Parathyroid adenoma (tissue), 2 donors: ENCODE measurements around the gene SLX1B.
"Not testable (repeated sequence)": the region's sequence is repeated elsewhere in the genome, so short reads cannot be mapped to it uniquely, and the experiment has no call there.

ENCODE experiments used
- H2AFZ ChIP-seq: fragments of 300-600 bp; sonication (generic); one replicate; pipeline ENCODE4 v1.7.0; 2017; ENCODE audit warnings: antibody characterized with exemption, mild to moderate bottlenecking
- H3K27ac ChIP-seq: fragments of 300-600 bp; sonication (generic); one replicate; pipeline ENCODE4 v1.7.0; 2017
- H3K27me3 ChIP-seq: fragments of 300-600 bp; sonication (generic); one replicate; pipeline ENCODE4 v1.7.0; 2017; ENCODE audit warnings: low read length; ENCODE audit not compliant: control insufficient read depth, insufficient read depth
- H3K36me3 ChIP-seq: fragments of 300-600 bp; sonication (generic); one replicate; pipeline ENCODE4 v1.7.0; 2017; ENCODE audit warnings: low read length; ENCODE audit not compliant: control insufficient read depth, insufficient read depth
- H3K4me1 ChIP-seq: fragments of 300-600 bp; sonication (generic); one replicate; pipeline ENCODE4 v1.7.0; 2017; ENCODE audit warnings: control low read depth
- H3K4me2 ChIP-seq: fragments of 300-600 bp; sonication (generic); one replicate; pipeline ENCODE4 v1.7.0; 2017; ENCODE audit warnings: low read length
- H3K4me3 ChIP-seq: fragments of 300-600 bp; sonication (generic); one replicate; pipeline ENCODE4 v1.7.0; 2017; ENCODE audit warnings: low read depth, low read length
- H3K79me2 ChIP-seq: fragments of 300-600 bp; sonication (generic); one replicate; pipeline ENCODE4 v1.7.0; 2017; ENCODE audit warnings: control low read depth
- H3K9ac ChIP-seq: fragments of 300-600 bp; sonication (generic); one replicate; pipeline ENCODE4 v1.7.0; 2017; ENCODE audit warnings: mild to moderate bottlenecking
- H3K9me3 ChIP-seq: fragments of 300-600 bp; sonication (generic); one replicate; pipeline ENCODE4 v1.7.0; 2017; ENCODE audit warnings: low read length; ENCODE audit not compliant: control insufficient read depth
- donor health status: primary hyperparathyroidism.

SLX1B gene

DNA sequence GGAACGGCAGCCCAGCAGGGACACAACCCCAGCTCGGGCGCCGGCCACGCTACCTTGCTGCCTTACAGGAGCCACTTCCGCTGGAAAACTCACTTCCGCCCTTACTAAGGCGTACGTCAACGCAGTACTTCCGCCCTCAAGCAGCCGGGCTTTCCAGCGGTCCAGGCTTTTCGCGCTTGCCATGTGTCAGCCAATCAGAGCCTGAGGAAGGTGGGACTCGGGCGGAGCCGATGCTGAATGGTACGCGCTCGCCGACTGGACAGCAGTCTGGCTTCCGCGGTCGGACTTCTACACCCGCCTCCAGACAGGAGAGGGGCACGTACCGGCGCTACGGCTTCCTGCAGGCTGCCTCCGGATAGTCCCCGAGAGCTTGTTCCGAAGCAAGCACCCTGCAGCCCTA lies at the start of gene SLX1B, which contains the start of gene BOLA2:
Gene SLX1B, plus strand, starts transcription at position 265 of the 400 bp plus-strand sequence.
Gene BOLA2, minus strand, starts transcription at position 83 of the 400 bp plus-strand sequence. CDS start 98 bp downstream, outside the sequence.
- H3K9ac ChIP-seq, H3K9me3 ChIP-seq, H3K27ac ChIP-seq, H3K4me3 ChIP-seq, H3K79me2 ChIP-seq, H3K4me1 ChIP-seq, H3K4me2 ChIP-seq, H3K36me3 ChIP-seq, H2AFZ ChIP-seq, H3K27me3 ChIP-seq: not testable (repeated sequence)

- not testable (repeated sequence) for H3K9ac ChIP-seq, H3K27me3 ChIP-seq, H3K27ac ChIP-seq
Measured at GRCh38 chr16:29405249-29405648, 49.1 kb upstream of the SLX1B start.

GRCh38 chr16:29423587-29423986 lies 30.7 kb upstream of the SLX1B start:
- not testable (repeated sequence) for H3K4me3 ChIP-seq, H3K9ac ChIP-seq, H3K9me3 ChIP-seq, H2AFZ ChIP-seq, H3K4me2 ChIP-seq, H3K36me3 ChIP-seq, H3K79me2 ChIP-seq, H3K27me3 ChIP-seq, H3K27ac ChIP-seq, H3K4me1 ChIP-seq

More at GRCh38 chr16:29405249-29405648, 49.1 kb upstream of the SLX1B start:
- not testable (repeated sequence) for H3K9me3 ChIP-seq, H3K79me2 ChIP-seq, H2AFZ ChIP-seq, H3K36me3 ChIP-seq, H3K4me2 ChIP-seq, H3K4me3 ChIP-seq, H3K4me1 ChIP-seq

DNA sequence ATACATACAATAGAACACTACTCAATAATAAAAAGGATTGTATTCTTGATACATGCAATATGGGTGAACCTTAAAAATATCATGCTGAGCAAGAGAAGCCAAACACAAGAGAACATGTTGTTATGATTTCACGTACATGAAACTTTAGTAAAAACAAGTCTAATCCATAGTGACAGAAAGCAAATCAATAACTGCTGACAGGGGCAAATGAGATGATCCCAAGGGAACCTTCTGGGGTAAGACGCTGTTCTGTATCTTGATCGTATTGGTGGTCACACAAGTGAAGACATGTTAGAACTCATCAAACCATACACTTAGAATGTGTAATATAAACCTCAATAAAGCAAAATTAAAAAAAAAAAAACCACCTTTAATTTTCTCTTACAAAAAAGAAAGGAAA lies 28.9 kb upstream of the SLX1B start:
- H3K36me3 ChIP-seq, H3K9ac ChIP-seq, H3K4me3 ChIP-seq, H2AFZ ChIP-seq, H3K9me3 ChIP-seq, H3K27me3 ChIP-seq, H3K4me1 ChIP-seq, H3K79me2 ChIP-seq, H3K4me2 ChIP-seq, H3K27ac ChIP-seq: not testable (repeated sequence)

GRCh38 chr16:29453754-29454153 lies 579 bp upstream of the SLX1B start:
- not testable (repeated sequence) for H3K36me3 ChIP-seq, H3K9ac ChIP-seq, H3K4me1 ChIP-seq, H3K4me3 ChIP-seq, H3K9me3 ChIP-seq, H3K79me2 ChIP-seq, H3K27ac ChIP-seq, H2AFZ ChIP-seq, H3K27me3 ChIP-seq, H3K4me2 ChIP-seq

- not testable (repeated sequence) for H3K9ac ChIP-seq, H3K79me2 ChIP-seq, H3K9me3 ChIP-seq, H2AFZ ChIP-seq, H3K36me3 ChIP-seq, H3K4me2 ChIP-seq, H3K4me1 ChIP-seq, H3K27me3 ChIP-seq, H3K27ac ChIP-seq, H3K4me3 ChIP-seq
Measured at GRCh38 chr16:29454828-29455227, 495 bp downstream of the SLX1B start.

- H3K4me2 ChIP-seq, H3K27ac ChIP-seq, H3K9me3 ChIP-seq, H3K9ac ChIP-seq, H3K36me3 ChIP-seq, H3K4me1 ChIP-seq, H3K27me3 ChIP-seq, H3K79me2 ChIP-seq, H3K4me3 ChIP-seq, H2AFZ ChIP-seq: not testable (repeated sequence)
Measured at GRCh38 chr16:29457660-29458059, 3.3 kb downstream of the SLX1B start.

GRCh38 chr16:29459706-29460646 lies 5.6 kb downstream of the SLX1B start, which contains the start of gene SULT1A4:
Gene SULT1A4, plus strand, starts transcription at chr16:29459913. Its CDS starts 1,473 bp downstream, at chr16:29461386.
- H3K9ac ChIP-seq, H3K9me3 ChIP-seq, H3K4me3 ChIP-seq, H3K4me1 ChIP-seq, H3K36me3 ChIP-seq, H3K27ac ChIP-seq, H2AFZ ChIP-seq, H3K27me3 ChIP-seq, H3K79me2 ChIP-seq, H3K4me2 ChIP-seq: not testable (repeated sequence)

DNA sequence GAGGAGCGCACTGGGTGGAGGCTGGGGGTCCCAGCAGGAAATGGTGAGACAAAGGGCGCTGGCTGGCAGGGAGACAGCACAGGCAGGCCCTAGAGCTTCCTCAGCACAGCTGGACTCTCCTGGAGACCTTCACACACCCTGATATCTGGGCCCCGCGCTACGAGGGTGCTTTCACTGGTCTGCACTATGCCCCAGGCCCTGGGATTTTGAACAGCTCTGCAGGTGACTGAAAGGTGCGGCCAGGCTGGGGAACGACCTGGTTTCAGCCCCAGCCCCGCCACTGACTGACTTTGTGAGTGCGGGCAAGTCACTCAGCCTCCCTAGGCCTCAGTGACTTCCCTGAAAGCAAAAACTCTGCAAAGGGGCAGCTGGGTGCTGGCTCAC lies 6.3 kb downstream of the SLX1B start:
- H3K4me3 ChIP-seq, H3K79me2 ChIP-seq, H3K4me2 ChIP-seq, H3K9ac ChIP-seq, H3K9me3 ChIP-seq, H3K36me3 ChIP-seq, H3K27me3 ChIP-seq, H3K27ac ChIP-seq, H2AFZ ChIP-seq, H3K4me1 ChIP-seq: not testable (repeated sequence)

DNA sequence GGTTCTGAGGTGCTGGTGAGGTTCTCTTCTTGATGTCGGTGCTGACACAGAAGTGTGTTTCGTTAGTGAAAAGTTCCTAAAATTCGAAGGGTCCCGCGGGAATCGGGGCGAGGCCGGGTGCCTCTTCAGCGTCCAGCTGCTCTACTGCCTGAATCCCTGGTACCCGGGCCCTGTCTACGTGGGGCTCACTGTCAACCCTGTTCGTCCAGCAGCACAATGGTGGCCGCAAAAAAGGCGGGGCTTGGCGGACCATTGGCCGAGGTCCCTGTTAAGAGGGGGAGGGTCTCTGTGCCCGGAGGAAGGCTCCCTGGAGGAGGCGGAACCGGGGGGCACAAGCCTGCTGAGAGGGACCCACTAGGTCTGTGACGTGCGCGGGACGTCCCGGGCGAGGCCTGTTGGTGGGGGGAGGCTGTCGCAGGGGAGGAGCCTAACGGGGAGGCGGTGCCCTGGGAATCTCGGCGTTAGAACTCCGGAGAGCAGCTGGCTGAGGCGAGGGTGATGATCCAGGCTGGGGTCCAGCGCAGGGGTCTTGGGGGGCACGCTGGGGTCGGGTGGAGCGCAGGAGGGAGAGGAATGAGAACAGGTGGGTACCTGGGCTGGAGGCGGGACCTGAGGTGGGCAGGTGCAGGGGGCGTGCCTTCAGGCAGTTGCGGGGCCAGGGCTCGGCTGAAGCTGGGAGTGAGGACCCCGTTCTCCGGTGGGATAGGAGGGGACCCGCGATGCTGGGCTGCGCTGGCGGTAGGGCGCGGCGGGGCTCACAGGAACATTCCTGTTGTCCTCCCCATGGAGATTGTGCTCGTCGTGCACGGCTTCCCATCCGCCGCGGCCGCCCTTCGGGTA lies 11.9 kb downstream of the SLX1B start:
- not testable (repeated sequence) for H3K4me1 ChIP-seq, H3K79me2 ChIP-seq, H3K27ac ChIP-seq, H3K9ac ChIP-seq, H3K27me3 ChIP-seq, H3K36me3 ChIP-seq, H3K4me2 ChIP-seq, H2AFZ ChIP-seq, H3K9me3 ChIP-seq, H3K4me3 ChIP-seq
